ENCODE data around the gene PTGS2.

DNA sequence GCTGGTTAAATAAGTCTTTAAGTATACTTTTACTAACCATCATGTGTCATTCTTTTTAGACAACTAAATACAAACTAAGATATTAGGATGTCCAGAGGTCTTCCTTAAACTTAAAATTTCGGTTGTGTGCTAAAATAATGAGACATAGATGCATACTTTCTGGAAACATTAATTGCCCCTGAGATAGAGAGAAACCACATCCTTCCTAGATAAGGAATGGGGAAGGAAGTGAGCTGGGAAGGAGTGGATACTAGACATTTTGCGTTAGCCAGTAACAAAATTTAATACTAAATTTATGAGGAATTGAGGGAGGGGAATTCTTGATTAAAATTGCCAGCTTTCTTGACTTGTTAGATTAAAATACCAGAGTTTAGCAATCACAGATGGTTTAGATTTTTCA is 37.1 kb upstream of the PTGS2 start:
- no peak for TF ChIP-seq CTCF (conservative IDR thresholded peaks at IDR 0.05; ENCODE audit: low read length)
- no peak for TF ChIP-seq EZH2phosphoT487 (IDR thresholded peaks at IDR 0.05; ENCODE audit: borderline replicate concordance, low read depth, low read length)
